GM18858 (cell line): ENCODE results near the gene NEUROD1.
"Not testable (repeated sequence)": the region's sequence is repeated elsewhere in the genome, so short reads cannot be mapped to it uniquely, and the experiment has no call there.

Experiments
- ATAC-seq: cut with Tn5 transposase; IDR thresholded peaks from one replicate; pipeline ENCODE4 v1.9.1; 2021; ENCODE audit not compliant: unreplicated experiment

Gene NEUROD1

GRCh38 chr2:181680055-181680936 lies at the start of gene NEUROD1:
TSS of gene NEUROD1 (minus strand) at chr2:181680517. CDS start at chr2:181678860, 1,657 bp downstream.
- ATAC-seq: no peak

GRCh38 chr2:181725476-181725875 lies 45.2 kb upstream of the NEUROD1 start:
- no peak for ATAC-seq

GRCh38 chr2:181724662-181725061 lies 44.3 kb upstream of the NEUROD1 start:
- no peak for ATAC-seq

- no peak for ATAC-seq
Observed at GRCh38 chr2:181723731-181724130, 43.4 kb upstream of the NEUROD1 start.

- peak; percentile 91 for ATAC-seq
Observed at GRCh38 chr2:181715033-181715630, 34.8 kb upstream of the NEUROD1 start.

- not testable (repeated sequence) for ATAC-seq
Observed at GRCh38 chr2:181711051-181711450, 30.7 kb upstream of the NEUROD1 start.

GRCh38 chr2:181702519-181702918 lies 22.2 kb upstream of the NEUROD1 start:
- ATAC-seq: not testable (repeated sequence)

GRCh38 chr2:181698223-181698622 lies 17.9 kb upstream of the NEUROD1 start:
- no peak for ATAC-seq

- ATAC-seq: no peak
Observed at GRCh38 chr2:181697571-181697970, 17.3 kb upstream of the NEUROD1 start.

GRCh38 chr2:181697126-181697525 lies 16.8 kb upstream of the NEUROD1 start:
- ATAC-seq: no peak

- ATAC-seq: no peak
Observed at GRCh38 chr2:181694271-181694670, 14.0 kb upstream of the NEUROD1 start.

GRCh38 chr2:181690860-181691259 lies 10.5 kb upstream of the NEUROD1 start:
- no peak for ATAC-seq

GRCh38 chr2:181686576-181687185 lies 6.4 kb upstream of the NEUROD1 start:
- no peak for ATAC-seq

- no peak for ATAC-seq
Observed at GRCh38 chr2:181685150-181685688, 4.9 kb upstream of the NEUROD1 start.

GRCh38 chr2:181684454-181685149 lies 4.3 kb upstream of the NEUROD1 start:
- no peak for ATAC-seq

- no peak for ATAC-seq
Observed at GRCh38 chr2:181683518-181684453, 3.5 kb upstream of the NEUROD1 start.

- ATAC-seq: no peak
Observed at GRCh38 chr2:181682795-181683517, 2.6 kb upstream of the NEUROD1 start.

- ATAC-seq: no peak
Observed at GRCh38 chr2:181682026-181682789, 1.9 kb upstream of the NEUROD1 start.
